HEK293 (cell line): ENCODE measurements around the gene FMN1.

Experiments
- CTCF ChIA-PET: fragments of 350-600 bp; formaldehyde crosslinking; extraction: SDS; loops from one replicate; lab custom pipeline; 2021; ENCODE audit warnings: antibody characterized with exemption; lab: Yijun Ruan, JAX
- POLR2A ChIA-PET: fragments of 300-600 bp; formaldehyde crosslinking; extraction: SDS; loops from one replicate; lab custom pipeline; 2020; ENCODE audit warnings: antibody characterized with exemption, inconsistent platforms; lab: Yijun Ruan, JAX
- H3K27ac ChIP-seq: fragments of 200-500 bp; sonication (Bioruptor generic); 2 replicates; pipeline ENCODE4 v1.5.1; 2014; ENCODE audit warnings: low read depth, low read length, control low read depth, inconsistent platforms; ENCODE audit errors: extremely low read depth
- H3K36me3 ChIP-seq, 2 experiments: fragments of 200-500 bp in 1 of 2; sonication (Bioruptor generic) in 1 of 2; 1 replicate in 1 of 2; 2 replicates in 1 of 2; pipeline ENCODE4 v1.5.1; 2014 to 2017; ENCODE audit warnings: inconsistent platforms in 2 of 2, low read length in 2 of 2; ENCODE audit not compliant: control insufficient read depth in 2 of 2, insufficient read depth in 1 of 2
- H3K4me1 ChIP-seq: fragments of 200-500 bp; sonication (Bioruptor generic); 2 replicates; pipeline ENCODE4 v1.5.1; 2014; ENCODE audit warnings: mild to moderate bottlenecking, low read length, inconsistent platforms; ENCODE audit not compliant: control insufficient read depth, insufficient read depth
- H3K4me3 ChIP-seq: 2 replicates; pipeline ENCODE4 v1.5.1; 2011; ENCODE audit warnings: low read depth, mild to moderate bottlenecking, control low read depth, low read length, moderate library complexity
- H3K9me3 ChIP-seq: fragments of 200-500 bp; sonication (Bioruptor generic); 2 replicates; pipeline ENCODE4 v1.5.1; 2014; ENCODE audit warnings: low read depth, low read length, inconsistent platforms; ENCODE audit not compliant: control insufficient read depth, insufficient read depth
- HIC1 ChIP-seq: fragments of 450-650 bp; formaldehyde crosslinking; IDR thresholded peaks from 2 replicates; pipeline ENCODE4 v1.5.1; 2016; ENCODE audit warnings: missing biosample characterization, missing genetic modification characterization
- MZF1 ChIP-seq: fragments of 450-650 bp; formaldehyde crosslinking; IDR thresholded peaks from 2 replicates; pipeline ENCODE4 v1.5.1; 2017; ENCODE audit warnings: missing biosample characterization, missing genetic modification characterization, borderline replicate concordance
- REPIN1 ChIP-seq: fragments of 450-650 bp; formaldehyde crosslinking; IDR thresholded peaks from 2 replicates; pipeline ENCODE4 v1.5.1; 2017; ENCODE audit warnings: missing biosample characterization, missing genetic modification characterization, low read depth
- ZBTB7A ChIP-seq: fragments of 450-650 bp; formaldehyde crosslinking; IDR thresholded peaks from 2 replicates; pipeline ENCODE4 v1.5.1; 2016; ENCODE audit warnings: low read depth, missing biosample characterization, missing genetic modification characterization
- ZNF10 ChIP-seq: fragments of 450-650 bp; formaldehyde crosslinking; IDR thresholded peaks from 2 replicates; pipeline ENCODE4 v1.5.1; 2017; ENCODE audit warnings: missing biosample characterization, missing genetic modification characterization
- ZNF133 ChIP-seq: fragments of 450-650 bp; formaldehyde crosslinking; IDR thresholded peaks from 2 replicates; pipeline ENCODE4 v1.5.1; 2016; ENCODE audit warnings: missing biosample characterization, missing genetic modification characterization
- ZNF16 ChIP-seq: fragments of 450-650 bp; formaldehyde crosslinking; IDR thresholded peaks from 2 replicates; pipeline ENCODE4 v1.5.1; 2016; ENCODE audit warnings: low read depth, missing biosample characterization, missing genetic modification characterization
- ZNF202 ChIP-seq: fragments of 450-650 bp; formaldehyde crosslinking; IDR thresholded peaks from 2 replicates; pipeline ENCODE4 v1.5.1; 2016; ENCODE audit warnings: missing biosample characterization, missing genetic modification characterization, borderline replicate concordance
- ZNF221 ChIP-seq: fragments of 450-650 bp; formaldehyde crosslinking; IDR thresholded peaks from 2 replicates; pipeline ENCODE4 v1.5.1; 2017; ENCODE audit warnings: missing biosample characterization, missing genetic modification characterization, borderline replicate concordance
- ZNF24 ChIP-seq: fragments of 450-650 bp; formaldehyde crosslinking; IDR thresholded peaks from 2 replicates; pipeline ENCODE4 v1.5.1; 2016; ENCODE audit warnings: missing biosample characterization, missing genetic modification characterization
- ZNF302 ChIP-seq: fragments of 450-650 bp; formaldehyde crosslinking; IDR thresholded peaks from 2 replicates; pipeline ENCODE4 v1.5.1; 2016; ENCODE audit warnings: missing biosample characterization, missing genetic modification characterization, low read depth
- ZNF324 ChIP-seq: fragments of 450-650 bp; formaldehyde crosslinking; IDR thresholded peaks from 2 replicates; pipeline ENCODE4 v1.5.1; 2016; ENCODE audit warnings: missing biosample characterization, missing genetic modification characterization
- ZNF335 ChIP-seq: fragments of 450-650 bp; formaldehyde crosslinking; conservative IDR thresholded peaks from 2 replicates; pipeline ENCODE4 v1.5.1; 2016; ENCODE audit warnings: missing biosample characterization, missing genetic modification characterization
- ZNF426 ChIP-seq: fragments of 450-650 bp; formaldehyde crosslinking; IDR thresholded peaks from 2 replicates; pipeline ENCODE4 v1.5.1; 2017; ENCODE audit warnings: missing biosample characterization, missing genetic modification characterization, mild to moderate bottlenecking, inconsistent platforms, moderate library complexity
- ZNF501 ChIP-seq: fragments of 450-650 bp; formaldehyde crosslinking; IDR thresholded peaks from 2 replicates; pipeline ENCODE4 v1.5.1; 2016; ENCODE audit warnings: missing biosample characterization, missing genetic modification characterization
- ZNF518A ChIP-seq: fragments of 450-650 bp; formaldehyde crosslinking; conservative IDR thresholded peaks from 2 replicates; pipeline ENCODE4 v1.5.1; 2016; ENCODE audit warnings: low read depth, missing biosample characterization, missing genetic modification characterization
- ZNF596 ChIP-seq: fragments of 450-650 bp; IDR thresholded peaks from 2 replicates; pipeline ENCODE4 v1.5.0; 2018; ENCODE audit warnings: missing biosample characterization, mild to moderate bottlenecking, missing genetic modification characterization, moderate library complexity
- TF ChIP-seq, protein P1 (sequence below): sonication (generic); formaldehyde crosslinking; IDR thresholded peaks from 2 replicates; pipeline ENCODE4 v1.8.1; 2022; ENCODE audit warnings: mild to moderate bottlenecking, moderate library complexity, missing genetic modification reagents
- TF ChIP-seq, protein P2 (sequence below): fragments of 450-650 bp; formaldehyde crosslinking; IDR thresholded peaks from 2 replicates; pipeline ENCODE4 v1.5.1; 2016; ENCODE audit warnings: missing biosample characterization, missing genetic modification characterization

The FMN1 gene

DNA sequence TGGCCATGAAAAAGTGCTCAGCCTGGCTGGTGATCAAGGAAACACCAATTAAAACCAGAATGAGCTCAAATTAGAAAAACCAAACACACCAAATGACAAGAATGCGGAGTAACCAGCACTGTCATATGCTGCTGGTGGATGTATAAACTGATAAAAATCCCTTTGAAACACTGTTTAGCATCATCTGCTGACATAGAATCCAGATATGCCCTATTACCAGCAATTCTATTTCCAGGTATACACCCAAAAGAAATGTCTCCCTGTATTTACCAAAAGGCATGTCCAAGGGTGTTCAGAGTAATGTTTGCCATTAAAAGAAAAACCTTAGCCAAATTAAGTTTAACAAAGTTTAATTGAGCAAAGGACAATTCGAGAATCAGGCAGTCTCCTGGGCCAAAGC is 138.6 kb downstream of the FMN1 start:
- Histone ChIP-seq H3K27ac (no peak overlapping the region), H3K4me3 (no peak overlapping the region), H3K4me1 (no peaks in the 10 kb centered on the region; the same call in 1 of the 2 replicates), H3K36me3 (no peaks in the 10 kb centered on the region), H3K9me3 (no peaks in the 10 kb centered on the region)
- TF ChIP-seq REPIN1 (tag by site-specific recombination) (no peak), ZNF426 (no peak)
- ChIA-PET CTCF (no interaction called here), POLR2A (no interaction called here)

DNA sequence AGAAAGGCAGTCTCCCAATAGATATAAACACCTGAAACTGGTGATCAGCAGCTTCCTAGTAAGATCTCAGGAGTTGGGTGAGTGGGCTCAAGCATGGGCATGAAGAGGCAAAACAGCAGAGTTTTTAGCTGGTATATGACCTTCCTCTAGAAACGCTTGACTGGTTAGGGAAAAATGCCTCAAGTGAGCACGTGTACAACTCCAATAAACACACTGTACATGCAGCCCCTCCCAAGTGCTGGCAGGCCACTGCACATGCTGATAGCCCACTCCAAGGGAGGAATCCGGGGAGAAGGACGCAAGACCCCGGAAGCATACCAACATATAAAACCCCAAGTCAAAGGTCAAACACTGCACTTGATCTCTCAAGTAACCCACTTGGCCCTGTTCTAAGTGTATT is 143.0 kb downstream of the FMN1 start:
- H3K27ac ChIP-seq: no peak overlapping the region
- CTCF ChIA-PET: interaction anchor here (0.7 kb wide), 1 partner anchor 58 kb away, joined by 3 read pairs; no protein-coding TSS in a partner anchor
- no peak for TF ChIP-seq ZNF24 (tag by site-specific recombination)
- TF ChIP-seq ZNF133 (tag by site-specific recombination): no peak
- no peak for TF ChIP-seq MZF1 (tag by site-specific recombination)
- TF ChIP-seq ZNF324 (tag by site-specific recombination): no peak
- no peak for TF ChIP-seq ZNF10 (tag by site-specific recombination)
- TF ChIP-seq ZNF501 (tag by site-specific recombination): no peak
- no peak for TF ChIP-seq ZNF302 (tag by site-specific recombination)
- TF ChIP-seq ZNF221 (tag by site-specific recombination): no peak
- TF ChIP-seq REPIN1 (tag by site-specific recombination): no peak
- no peak for TF ChIP-seq ZNF596 (tag by site-specific recombination)
- TF ChIP-seq ZNF518A (tag by site-specific recombination): no peak
- TF ChIP-seq ZBTB7A (tag by site-specific recombination): no peak
- TF ChIP-seq ZNF335 (tag by site-specific recombination): no peak
- no peak for TF ChIP-seq ZNF202 (tag by site-specific recombination)
- TF ChIP-seq ZNF16: no peak
- TF ChIP-seq, protein P1, sequence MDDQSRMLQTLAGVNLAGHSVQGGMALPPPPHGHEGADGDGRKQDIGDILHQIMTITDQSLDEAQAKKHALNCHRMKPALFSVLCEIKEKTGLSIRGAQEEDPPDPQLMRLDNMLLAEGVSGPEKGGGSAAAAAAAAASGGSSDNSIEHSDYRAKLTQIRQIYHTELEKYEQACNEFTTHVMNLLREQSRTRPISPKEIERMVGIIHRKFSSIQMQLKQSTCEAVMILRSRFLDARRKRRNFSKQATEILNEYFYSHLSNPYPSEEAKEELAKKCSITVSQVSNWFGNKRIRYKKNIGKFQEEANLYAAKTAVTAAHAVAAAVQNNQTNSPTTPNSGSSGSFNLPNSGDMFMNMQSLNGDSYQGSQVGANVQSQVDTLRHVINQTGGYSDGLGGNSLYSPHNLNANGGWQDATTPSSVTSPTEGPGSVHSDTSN: no peak
- no peak for TF ChIP-seq HIC1 (tag by site-specific recombination)
- TF ChIP-seq, protein P2, sequence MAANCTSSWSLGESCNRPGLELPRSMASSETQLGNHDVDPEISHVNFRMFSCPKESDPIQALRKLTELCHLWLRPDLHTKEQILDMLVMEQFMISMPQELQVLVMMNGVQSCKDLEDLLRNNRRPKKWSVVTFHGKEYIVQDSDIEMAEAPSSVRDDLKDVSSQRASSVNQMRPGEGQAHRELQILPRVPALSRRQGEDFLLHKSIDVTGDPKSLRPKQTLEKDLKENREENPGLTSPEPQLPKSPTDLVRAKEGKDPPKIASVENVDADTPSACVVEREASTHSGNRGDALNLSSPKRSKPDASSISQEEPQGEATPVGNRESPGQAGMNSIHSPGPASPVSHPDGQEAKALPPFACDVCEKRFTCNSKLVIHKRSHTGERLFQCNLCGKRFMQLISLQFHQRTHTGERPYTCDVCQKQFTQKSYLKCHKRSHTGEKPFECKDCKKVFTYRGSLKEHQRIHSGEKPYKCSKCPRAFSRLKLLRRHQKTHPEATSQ: no peak
- no peaks in the 10 kb centered on the region for H3K36me3 ChIP-seq
- POLR2A ChIA-PET: no interaction called here
- no peaks in the 10 kb centered on the region; the same call in 1 of the 2 replicates for H3K9me3 ChIP-seq
- H3K4me3 ChIP-seq: no peak overlapping the region
- H3K4me1 ChIP-seq: no peaks in the 10 kb centered on the region
